Progenitor cell of endocrine pancreas (in vitro differentiated cells): ENCODE results near the gene ASB12. TPM values are rescaled to one million over a fixed set of nuclear protein-coding genes. Genes with fewer than 3 reads are reported as not detected.
A peak's percentile ranks its signal among the peaks of the same experiment; 100 is the strongest.

Experiments
- DNase-seq: peaks from one replicate; pipeline ENCODE4 v3.0.0; 2021; ENCODE audit warnings: low spot score; ENCODE audit not compliant: unreplicated experiment
- H3K27ac Mint-ChIP-seq: 2 replicates; pipeline ENCODE4 v1.8.0; 2021; ENCODE audit warnings: mild to moderate bottlenecking, moderate library complexity, mixed read lengths
- H3K27me3 Mint-ChIP-seq: 2 replicates; pipeline ENCODE4 v1.8.0; 2021; ENCODE audit warnings: mixed read lengths
- H3K36me3 Mint-ChIP-seq: 2 replicates; pipeline ENCODE4 v1.8.0; 2022; ENCODE audit warnings: mixed read lengths; ENCODE audit not compliant: insufficient read depth
- H3K4me1 Mint-ChIP-seq: 2 replicates; pipeline ENCODE4 v1.8.0; 2021; ENCODE audit warnings: low read depth, mixed read lengths
- H3K4me3 Mint-ChIP-seq: 2 replicates; pipeline ENCODE4 v1.8.0; 2021; ENCODE audit warnings: low read depth, mild to moderate bottlenecking, moderate library complexity, mixed read lengths
- H3K9me3 Mint-ChIP-seq: 2 replicates; pipeline ENCODE4 v1.8.0; 2021; ENCODE audit warnings: low read depth, mixed read lengths
- CTCF ChIP-seq: fragments of 200-600 bp; sonication (generic); IDR thresholded peaks from one replicate; pipeline ENCODE4 v1.5.0; 2021; ENCODE audit warnings: antibody characterized with exemption, mild to moderate bottlenecking; ENCODE audit not compliant: unreplicated experiment
- total RNA-seq: library from RNA; stranded (reverse); gene quantifications from 2 replicates; pipeline ENCODE4 v1.2.1, GENCODE V29; 2021

ASB12 gene
- total RNA-seq, 1 donor from 2014 or later: 0.22 TPM

GRCh38 chrX:64206556-64207162 lies 23.7 kb downstream of the ASB12 start:
- DNase-seq: no peak
- Mint-ChIP-seq H3K36me3 (peaks cover 3% of the 10 kb centered on the region), H3K4me1 (peaks cover 11% of the 10 kb centered on the region), H3K4me3 (peak overlapping the region; percentile 81), H3K27ac (peak overlapping the region; percentile 98), H3K9me3 (peaks cover 9% of the 10 kb centered on the region), H3K27me3 (no peaks in the 10 kb centered on the region)
- no peak for TF ChIP-seq CTCF

GRCh38 chrX:64205735-64206501 lies 24.5 kb downstream of the ASB12 start:
- peaks cover 4% of the 10 kb centered on the region for H3K36me3 Mint-ChIP-seq
- H3K4me3 Mint-ChIP-seq: peak overlapping the region; percentile 81
- peaks cover 9% of the 10 kb centered on the region for H3K9me3 Mint-ChIP-seq
- H3K27me3 Mint-ChIP-seq: no peaks in the 10 kb centered on the region
- DNase-seq: peak; percentile 86
- H3K4me1 Mint-ChIP-seq: peaks cover 11% of the 10 kb centered on the region
- peak; percentile 27 for TF ChIP-seq CTCF
- H3K27ac Mint-ChIP-seq: peak overlapping the region; percentile 98

- peaks cover 9% of the 10 kb centered on the region for H3K9me3 Mint-ChIP-seq
- H3K27me3 Mint-ChIP-seq: no peaks in the 10 kb centered on the region
- no peak for DNase-seq
- peak within 1 kb of the TSS; percentile 98 for H3K27ac Mint-ChIP-seq
- peak within 1 kb of the TSS; percentile 85 for H3K4me3 Mint-ChIP-seq
- no peak for TF ChIP-seq CTCF
- peaks cover 11% of the 10 kb centered on the region for H3K4me1 Mint-ChIP-seq
- H3K36me3 Mint-ChIP-seq: peaks cover 4% of the 10 kb centered on the region
Measured at GRCh38 chrX:64205441-64205734, 25.0 kb downstream of the ASB12 start, which contains the start of gene AMER1. TSS of gene AMER1 (minus strand) at chrX:64205708. CDS start at chrX:64193286, 12,422 bp downstream.

GRCh38 chrX:64204701-64205440 lies 25.5 kb downstream of the ASB12 start:
- H3K4me3 Mint-ChIP-seq: peak overlapping the region; percentile 85
- peak; percentile 30 for DNase-seq
- H3K9me3 Mint-ChIP-seq: peaks cover 9% of the 10 kb centered on the region
- H3K27me3 Mint-ChIP-seq: no peaks in the 10 kb centered on the region
- peaks cover 11% of the 10 kb centered on the region for H3K4me1 Mint-ChIP-seq
- TF ChIP-seq CTCF: no peak
- H3K36me3 Mint-ChIP-seq: peaks cover 4% of the 10 kb centered on the region
- peak overlapping the region; percentile 82 for H3K27ac Mint-ChIP-seq

GRCh38 chrX:64204252-64204651 lies 26.2 kb downstream of the ASB12 start:
- H3K27ac Mint-ChIP-seq: peak overlapping the region; percentile 82
- H3K9me3 Mint-ChIP-seq: peaks cover 9% of the 10 kb centered on the region
- no peak for TF ChIP-seq CTCF

More at GRCh38 chrX:64204252-64204651, 26.2 kb downstream of the ASB12 start:
- H3K4me3 Mint-ChIP-seq: peak overlapping the region; percentile 85
- H3K36me3 Mint-ChIP-seq: peaks cover 4% of the 10 kb centered on the region
- no peak for DNase-seq
- no peaks in the 10 kb centered on the region for H3K27me3 Mint-ChIP-seq
- peaks cover 11% of the 10 kb centered on the region for H3K4me1 Mint-ChIP-seq
